ENCODE measurements around the gene IL16. TPM values are rescaled to one million over a fixed set of nuclear protein-coding genes. Genes with fewer than 3 reads are reported as not detected.

Gene IL16
- total RNA-seq, 2 experiments from 2014 or later: 76.0 to 81.3 TPM

- CTCF ChIA-PET (ENCODE audit: unreplicated experiment): interaction anchor here (2.4 kb wide), 1 partner anchor 63 kb away, joined by 7 read pairs; no protein-coding TSS in a partner anchor
- intact Hi-C loops (cut with micrococcal nuclease; ENCODE audit: unreplicated experiment): loop anchor here (5.0 to 10.0 kb wide), 2 partner anchors 59 to 184 kb away; no protein-coding TSS in a partner anchor
- no peak overlapping the region for H3K4me2 ChIP-seq (ENCODE audit: low read length)
These were observed 141.7 kb downstream of the IL16 start for GRCh38 chr15:81338170-81339007.

DNA sequence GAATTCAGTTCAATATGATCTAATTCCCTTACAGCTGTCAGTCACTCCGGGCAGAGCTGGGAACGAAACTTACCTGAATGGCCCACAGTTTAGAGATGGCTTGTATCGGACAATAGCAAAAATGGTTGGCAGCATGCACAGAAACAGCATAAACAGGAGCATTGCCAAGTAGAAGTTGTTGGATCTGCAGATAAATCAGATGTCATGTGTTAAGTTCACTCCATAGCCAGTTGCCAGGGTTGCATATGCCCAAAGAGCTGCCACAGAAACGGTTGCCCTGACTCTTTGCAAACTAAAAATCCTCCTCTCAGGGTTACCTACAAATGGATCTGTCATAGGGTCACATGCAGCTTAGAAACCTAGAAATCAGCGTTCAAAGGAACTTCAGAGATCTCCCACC is 142.6 kb downstream of the IL16 start:
- Histone ChIP-seq H3K79me2 (ENCODE audit: insufficient read depth, low read depth, low read length) (no peaks in the 10 kb centered on the region), H3K4me2 (ENCODE audit: low read length) (no peak overlapping the region), H3K4me1 (ENCODE audit: insufficient read depth, low read length, poor library complexity, severe bottlenecking) (peaks cover 9% of the 10 kb centered on the region), H3K4me3 (ENCODE audit: low read depth, low read length, poor library complexity, severe bottlenecking) (no peak overlapping the region), H3K9me3 (ENCODE audit: low read length) (no peaks in the 10 kb centered on the region), H3K9me2 (ENCODE audit: insufficient read depth, low read length) (no peaks in the 10 kb centered on the region), H4K20me1 (ENCODE audit: insufficient read depth, low read length) (no peaks in the 10 kb centered on the region), H2AFZ (ENCODE audit: low read length) (no peak overlapping the region), H3K27ac (ENCODE audit: low read depth, low read length, poor library complexity, severe bottlenecking) (no peak overlapping the region), H3K36me3 (ENCODE audit: insufficient read depth, low read length) (no peaks in the 10 kb centered on the region)
- intact Hi-C loops (cut with micrococcal nuclease; ENCODE audit: unreplicated experiment): loop anchor here (5.0 to 10.0 kb wide), 2 partner anchors 58 to 185 kb away; no protein-coding TSS in a partner anchor
- ChIA-PET CTCF (ENCODE audit: unreplicated experiment) (no interaction called here), POLR2A (no interaction called here)
- no peak for DNase-seq (ENCODE audit: low spot score)
- BruUV-seq (replicated peaks): no TSS peak
- TF ChIP-seq EZH2phosphoT487 (IDR thresholded peaks at IDR 0.05; ENCODE audit: borderline replicate concordance, low read depth, low read length): no peak
- TF ChIP-seq, protein P1, sequence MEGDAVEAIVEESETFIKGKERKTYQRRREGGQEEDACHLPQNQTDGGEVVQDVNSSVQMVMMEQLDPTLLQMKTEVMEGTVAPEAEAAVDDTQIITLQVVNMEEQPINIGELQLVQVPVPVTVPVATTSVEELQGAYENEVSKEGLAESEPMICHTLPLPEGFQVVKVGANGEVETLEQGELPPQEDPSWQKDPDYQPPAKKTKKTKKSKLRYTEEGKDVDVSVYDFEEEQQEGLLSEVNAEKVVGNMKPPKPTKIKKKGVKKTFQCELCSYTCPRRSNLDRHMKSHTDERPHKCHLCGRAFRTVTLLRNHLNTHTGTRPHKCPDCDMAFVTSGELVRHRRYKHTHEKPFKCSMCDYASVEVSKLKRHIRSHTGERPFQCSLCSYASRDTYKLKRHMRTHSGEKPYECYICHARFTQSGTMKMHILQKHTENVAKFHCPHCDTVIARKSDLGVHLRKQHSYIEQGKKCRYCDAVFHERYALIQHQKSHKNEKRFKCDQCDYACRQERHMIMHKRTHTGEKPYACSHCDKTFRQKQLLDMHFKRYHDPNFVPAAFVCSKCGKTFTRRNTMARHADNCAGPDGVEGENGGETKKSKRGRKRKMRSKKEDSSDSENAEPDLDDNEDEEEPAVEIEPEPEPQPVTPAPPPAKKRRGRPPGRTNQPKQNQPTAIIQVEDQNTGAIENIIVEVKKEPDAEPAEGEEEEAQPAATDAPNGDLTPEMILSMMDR (conservative IDR thresholded peaks at IDR 0.05; ENCODE audit: low read length): no peak

More at GRCh38 chr15:81338170-81339007, 141.7 kb downstream of the IL16 start:
- Histone ChIP-seq H3K4me1 (ENCODE audit: insufficient read depth, low read length, poor library complexity, severe bottlenecking) (peaks cover 15% of the 10 kb centered on the region), H3K9me2 (ENCODE audit: insufficient read depth, low read length) (no peaks in the 10 kb centered on the region), H3K9me3 (ENCODE audit: low read length) (no peaks in the 10 kb centered on the region), H4K20me1 (ENCODE audit: insufficient read depth, low read length) (no peaks in the 10 kb centered on the region), H3K79me2 (ENCODE audit: insufficient read depth, low read depth, low read length) (no peaks in the 10 kb centered on the region), H3K36me3 (ENCODE audit: insufficient read depth, low read length) (no peaks in the 10 kb centered on the region), H3K4me3 (ENCODE audit: low read depth, low read length, poor library complexity, severe bottlenecking) (no peak overlapping the region), H3K27ac (ENCODE audit: low read depth, low read length, poor library complexity, severe bottlenecking) (no peak overlapping the region), H2AFZ (ENCODE audit: low read length) (no peak overlapping the region)
- no TSS peak for BruUV-seq (replicated peaks)
- POLR2A ChIA-PET: no interaction called here
- TF ChIP-seq EZH2phosphoT487 (IDR thresholded peaks at IDR 0.05; ENCODE audit: borderline replicate concordance, low read depth, low read length): no peak
- TF ChIP-seq, protein P1 (conservative IDR thresholded peaks at IDR 0.05; ENCODE audit: low read length): no peak
- no peak for DNase-seq (ENCODE audit: low spot score)

DNA sequence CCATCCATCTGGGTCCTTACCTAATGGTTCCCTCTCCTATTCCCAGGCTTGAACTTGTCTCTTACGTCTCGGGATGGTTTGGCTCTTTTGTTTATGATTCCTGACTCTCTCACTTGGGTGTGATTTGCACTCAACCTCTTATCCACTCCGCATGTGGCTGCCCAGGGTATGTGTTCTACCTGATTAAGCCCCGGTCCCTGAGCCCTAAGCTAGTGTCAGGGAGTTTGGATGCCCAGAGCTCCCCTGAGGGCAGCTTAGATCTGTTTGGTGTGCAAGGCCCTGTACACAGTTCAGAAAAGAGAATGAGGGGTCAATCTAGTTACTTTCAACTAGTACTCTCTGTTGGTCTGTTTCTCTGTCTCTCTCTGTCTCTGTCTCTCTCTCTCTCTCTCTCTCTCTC is 143.2 kb downstream of the IL16 start:
- Histone ChIP-seq H3K4me2 (ENCODE audit: low read length) (no peak overlapping the region), H4K20me1 (ENCODE audit: insufficient read depth, low read length) (no peaks in the 10 kb centered on the region), H2AFZ (ENCODE audit: low read length) (no peak overlapping the region), H3K9me3 (ENCODE audit: low read length) (no peaks in the 10 kb centered on the region), H3K9me2 (ENCODE audit: insufficient read depth, low read length) (no peaks in the 10 kb centered on the region), H3K36me3 (ENCODE audit: insufficient read depth, low read length) (no peaks in the 10 kb centered on the region), H3K4me3 (ENCODE audit: low read depth, low read length, poor library complexity, severe bottlenecking) (no peak overlapping the region), H3K79me2 (ENCODE audit: insufficient read depth, low read depth, low read length) (no peaks in the 10 kb centered on the region), H3K27ac (ENCODE audit: low read depth, low read length, poor library complexity, severe bottlenecking) (no peak overlapping the region), H3K4me1 (ENCODE audit: insufficient read depth, low read length, poor library complexity, severe bottlenecking) (peaks cover 9% of the 10 kb centered on the region)
- TF ChIP-seq, protein P1 (conservative IDR thresholded peaks at IDR 0.05; ENCODE audit: low read length): no peak
- TF ChIP-seq EZH2phosphoT487 (IDR thresholded peaks at IDR 0.05; ENCODE audit: borderline replicate concordance, low read depth, low read length): no peak
- no peak for DNase-seq (ENCODE audit: low spot score)
- CTCF ChIA-PET (ENCODE audit: unreplicated experiment): no interaction called here
- intact Hi-C loops (cut with micrococcal nuclease; ENCODE audit: unreplicated experiment): loop anchor here (5.0 to 10.0 kb wide), 2 partner anchors 57 to 185 kb away; no protein-coding TSS in a partner anchor
- POLR2A ChIA-PET: no interaction called here
- BruUV-seq (replicated peaks): no TSS peak

Data from OCI-LY7 (cell line).